GM19193 (cell line): Measurements from ENCODE around the gene SLC10A3.

Experiments
- POLR2A ChIP-seq: IDR thresholded peaks from 4 replicates; pipeline ENCODE4 v1.6.1; 2011; ENCODE audit not compliant: insufficient read depth, insufficient read length; ENCODE audit errors: extremely low read depth

Gene SLC10A3

GRCh38 chrX:154490414-154491083, at the start of gene SLC10A3:
SLC10A3 (minus strand) TSS chrX:154490629; CDS start chrX:154488940, 1,689 bp downstream.
- peak; percentile 94 for TF ChIP-seq POLR2A

DNA sequence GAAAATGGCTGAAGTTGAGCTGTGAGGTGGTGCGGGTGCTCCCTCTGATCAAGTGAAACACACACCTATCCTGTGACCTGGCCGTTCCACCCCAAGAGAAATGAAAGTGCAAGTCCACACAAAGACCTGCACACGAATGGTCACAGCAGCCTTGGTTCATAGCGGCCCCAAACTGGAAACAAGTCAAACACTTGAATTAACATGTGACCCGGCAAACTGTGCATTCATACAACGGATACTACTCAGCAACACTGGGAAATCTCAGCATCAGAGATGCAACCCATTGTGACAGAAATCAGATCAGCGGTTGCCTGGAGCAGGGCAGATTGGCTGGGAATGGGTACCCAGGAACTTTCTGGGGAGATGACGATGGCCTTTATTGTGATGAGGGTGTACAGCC, 48.6 kb upstream of the SLC10A3 start:
- no peak for TF ChIP-seq POLR2A

GRCh38 chrX:154535892-154536291, 45.5 kb upstream of the SLC10A3 start:
- TF ChIP-seq POLR2A: no peak

GRCh38 chrX:154534526-154535322, 44.3 kb upstream of the SLC10A3 start:
- TF ChIP-seq POLR2A: no peak

- no peak for TF ChIP-seq POLR2A
These were observed 42.3 kb upstream of the SLC10A3 start for GRCh38 chrX:154532690-154533089.

DNA sequence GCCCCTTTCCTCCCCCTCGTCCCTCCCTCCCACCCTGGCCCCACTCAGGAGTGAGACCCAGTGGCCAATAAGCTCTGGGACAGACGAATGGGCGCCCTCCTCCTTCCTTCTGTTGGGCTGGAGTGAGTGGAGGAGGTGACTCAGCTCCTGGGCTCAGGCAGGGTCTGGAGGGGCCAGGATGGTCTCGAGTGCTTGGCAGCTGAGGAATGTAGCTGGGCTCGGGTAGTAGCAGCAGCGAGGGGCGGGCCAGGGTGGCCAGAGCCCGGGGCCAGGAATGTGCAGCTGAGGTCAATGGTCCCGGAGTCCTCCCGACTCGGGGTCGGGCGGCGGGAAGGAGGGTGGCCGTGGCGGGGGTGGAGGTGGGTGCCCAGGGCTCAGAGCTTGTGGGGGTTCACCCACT, 41.2 kb upstream of the SLC10A3 start:
- TF ChIP-seq POLR2A: no peak

GRCh38 chrX:154530286-154530685, 39.9 kb upstream of the SLC10A3 start:
- no peak for TF ChIP-seq POLR2A

DNA sequence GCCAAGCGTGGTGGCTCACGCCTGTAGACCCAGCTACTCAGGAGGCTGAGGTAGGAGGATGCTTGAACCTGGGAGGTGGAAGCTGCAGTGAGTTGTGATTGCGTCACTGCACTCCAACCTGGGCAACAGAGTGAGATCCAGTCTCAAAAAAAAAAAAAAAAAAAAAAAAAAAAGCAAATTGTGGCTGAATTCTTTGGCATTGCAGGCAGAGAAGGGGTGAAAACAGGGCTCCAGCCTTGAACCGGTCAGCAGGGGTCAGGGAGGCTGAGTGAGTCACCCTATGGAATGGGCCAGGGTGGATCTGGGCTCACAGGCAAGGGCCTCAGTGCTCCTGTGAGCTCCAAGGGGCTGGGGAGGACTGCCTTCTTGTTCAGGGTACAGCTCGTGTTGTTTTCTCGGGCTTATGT, 38.8 kb upstream of the SLC10A3 start:
- no peak for TF ChIP-seq POLR2A

DNA sequence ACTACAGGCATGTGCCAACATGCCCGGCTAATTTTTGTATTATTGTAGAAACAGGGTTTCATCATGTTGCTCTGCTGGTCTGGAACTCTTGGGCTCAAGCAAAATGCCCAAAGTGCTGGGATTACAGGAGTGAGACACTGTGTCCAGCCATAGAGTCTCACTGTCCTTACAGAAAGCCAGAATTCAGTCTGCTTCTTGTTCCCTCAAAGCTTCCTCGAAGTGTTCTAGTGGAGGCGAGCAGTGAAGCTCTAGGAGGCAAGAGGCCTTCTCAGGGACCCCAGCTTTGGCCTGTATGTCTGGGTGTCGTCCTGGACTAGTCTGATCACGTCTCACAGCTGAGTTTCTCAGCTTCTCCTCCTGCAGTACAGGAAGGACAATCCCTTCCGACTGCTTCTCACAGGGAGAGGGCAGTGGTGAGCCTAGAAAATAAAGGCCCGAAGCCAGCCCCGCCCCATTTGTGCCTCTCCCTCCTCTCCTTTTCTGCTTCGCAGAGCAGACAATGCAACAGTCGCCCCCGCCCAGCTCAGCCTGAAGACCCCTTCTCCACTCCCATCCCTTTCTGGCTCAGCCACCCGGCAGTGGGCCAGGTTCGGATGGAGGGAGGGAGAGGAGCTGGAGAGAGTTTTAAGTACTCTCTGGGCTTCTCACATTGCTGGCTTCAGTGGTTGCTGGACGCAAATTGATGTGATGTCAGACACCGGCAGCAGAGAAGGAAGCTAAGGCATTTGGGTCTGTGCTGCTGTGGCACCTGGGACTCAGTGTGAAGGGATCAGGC, 36.7 kb upstream of the SLC10A3 start:
- TF ChIP-seq POLR2A: no peak

GRCh38 chrX:154525606-154526490, 35.4 kb upstream of the SLC10A3 start:
- TF ChIP-seq POLR2A: no peak

DNA sequence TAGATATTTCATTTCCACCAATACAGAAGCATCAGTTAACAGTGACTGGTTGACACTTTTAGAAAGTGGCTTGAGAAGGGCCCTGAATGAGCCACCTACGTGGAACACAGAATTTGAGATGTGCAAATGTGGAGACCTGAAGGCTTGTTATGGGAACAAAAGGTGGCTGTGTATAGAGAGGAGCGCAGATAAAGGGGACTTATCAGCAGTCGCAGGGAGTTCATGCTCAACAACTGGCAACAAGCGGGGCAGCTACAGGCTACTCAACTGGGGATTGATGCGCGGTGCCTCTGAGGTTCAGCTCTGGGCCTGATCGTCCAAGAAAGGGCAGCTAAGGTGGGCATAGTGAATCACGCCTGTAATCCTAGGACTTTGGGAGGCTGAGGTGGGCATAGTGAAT, 29.0 kb upstream of the SLC10A3 start:
- no peak for TF ChIP-seq POLR2A

GRCh38 chrX:154517101-154517781, 26.8 kb upstream of the SLC10A3 start:
- TF ChIP-seq POLR2A: no peak

DNA sequence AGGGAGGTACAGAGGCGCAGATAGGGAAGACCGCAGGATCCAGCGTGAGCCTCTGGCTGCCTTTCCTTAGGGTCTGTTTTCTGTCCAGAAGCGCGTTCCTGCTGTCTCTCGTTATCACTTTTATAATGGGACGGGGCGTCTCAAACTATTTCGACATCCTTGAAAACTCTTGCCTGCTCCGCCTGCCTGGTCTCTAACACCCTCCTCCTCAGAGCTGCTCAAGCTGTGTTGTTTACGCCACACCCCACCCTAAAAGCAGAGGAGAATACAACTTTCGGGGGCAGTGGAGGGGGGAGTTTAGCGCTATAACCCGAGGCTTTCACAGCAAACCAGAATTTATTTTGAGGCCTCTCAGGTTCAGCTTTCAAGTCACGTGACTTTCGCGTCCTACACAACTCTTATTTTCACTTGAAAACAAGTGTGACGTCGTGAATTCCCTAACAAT, 26.2 kb upstream of the SLC10A3 start:
- TF ChIP-seq POLR2A: no peak
